HEK293 (cell line): ENCODE data around the gene RCAN2.
A peak's percentile ranks its signal among the peaks of the same experiment; 100 is the strongest.

Experiments used
- CTCF ChIA-PET: fragments of 350-600 bp; formaldehyde crosslinking; extraction: SDS; loops from one replicate; lab custom pipeline; 2021; ENCODE audit warnings: antibody characterized with exemption; lab: Yijun Ruan, JAX
- POLR2A ChIA-PET: fragments of 300-600 bp; formaldehyde crosslinking; extraction: SDS; loops from one replicate; lab custom pipeline; 2020; ENCODE audit warnings: antibody characterized with exemption, inconsistent platforms; lab: Yijun Ruan, JAX
- H3K27ac ChIP-seq: fragments of 200-500 bp; sonication (Bioruptor generic); 2 replicates; pipeline ENCODE4 v1.5.1; 2014; ENCODE audit warnings: low read depth, low read length, control low read depth, inconsistent platforms; ENCODE audit errors: extremely low read depth
- H3K36me3 ChIP-seq, 2 experiments: fragments of 200-500 bp in 1 of 2; sonication (Bioruptor generic) in 1 of 2; 1 replicate in 1 of 2; 2 replicates in 1 of 2; pipeline ENCODE4 v1.5.1; 2014 to 2017; ENCODE audit warnings: inconsistent platforms in 2 of 2, low read length in 2 of 2; ENCODE audit not compliant: control insufficient read depth in 2 of 2, insufficient read depth in 1 of 2
- H3K4me1 ChIP-seq: fragments of 200-500 bp; sonication (Bioruptor generic); 2 replicates; pipeline ENCODE4 v1.5.1; 2014; ENCODE audit warnings: mild to moderate bottlenecking, low read length, inconsistent platforms; ENCODE audit not compliant: control insufficient read depth, insufficient read depth
- H3K4me3 ChIP-seq: 2 replicates; pipeline ENCODE4 v1.5.1; 2011; ENCODE audit warnings: low read depth, mild to moderate bottlenecking, control low read depth, low read length, moderate library complexity
- H3K9me3 ChIP-seq: fragments of 200-500 bp; sonication (Bioruptor generic); 2 replicates; pipeline ENCODE4 v1.5.1; 2014; ENCODE audit warnings: low read depth, low read length, inconsistent platforms; ENCODE audit not compliant: control insufficient read depth, insufficient read depth
- BCL11B ChIP-seq: fragments of 450-650 bp; formaldehyde crosslinking; IDR thresholded peaks from 2 replicates; pipeline ENCODE4 v1.5.1; 2016; ENCODE audit warnings: low read depth, missing biosample characterization, missing genetic modification characterization
- GLI2 ChIP-seq: fragments of 450-650 bp; formaldehyde crosslinking; IDR thresholded peaks from 2 replicates; pipeline ENCODE4; 2017; ENCODE audit warnings: missing biosample characterization, missing genetic modification characterization, low read depth, borderline replicate concordance
- HOXD13 ChIP-seq: sonication (generic); formaldehyde crosslinking; IDR thresholded peaks from 2 replicates; pipeline ENCODE4 v1.8.0; 2022; ENCODE audit warnings: missing genetic modification reagents, borderline replicate concordance
- TRIM28 ChIP-seq: IDR thresholded peaks from 2 replicates; pipeline ENCODE4 v1.6.1; 2011; ENCODE audit warnings: low read length, control low read depth, borderline replicate concordance
- YY2 ChIP-seq: fragments of 450-650 bp; formaldehyde crosslinking; IDR thresholded peaks from 2 replicates; pipeline ENCODE4 v1.5.1; 2016; ENCODE audit warnings: missing biosample characterization, missing genetic modification characterization
- ZBTB44 ChIP-seq: fragments of 450-650 bp; IDR thresholded peaks from 2 replicates; pipeline ENCODE4 v1.5.1; 2018; ENCODE audit warnings: missing biosample characterization, mild to moderate bottlenecking, missing genetic modification characterization
- ZBTB7A ChIP-seq: fragments of 450-650 bp; formaldehyde crosslinking; IDR thresholded peaks from 2 replicates; pipeline ENCODE4 v1.5.1; 2016; ENCODE audit warnings: low read depth, missing biosample characterization, missing genetic modification characterization
- ZFP41 ChIP-seq: fragments of 450-650 bp; formaldehyde crosslinking; IDR thresholded peaks from 2 replicates; pipeline ENCODE4 v1.5.1; 2016; ENCODE audit warnings: missing biosample characterization, missing genetic modification characterization, borderline replicate concordance
- ZNF112 ChIP-seq: fragments of 450-650 bp; formaldehyde crosslinking; IDR thresholded peaks from 2 replicates; pipeline ENCODE4 v1.5.0; 2017; ENCODE audit warnings: missing biosample characterization, missing genetic modification characterization
- ZNF174 ChIP-seq: fragments of 450-650 bp; formaldehyde crosslinking; IDR thresholded peaks from 2 replicates; pipeline ENCODE4 v1.5.0; 2017; ENCODE audit warnings: missing biosample characterization, mild to moderate bottlenecking, missing genetic modification characterization
- ZNF184 ChIP-seq: fragments of 450-650 bp; IDR thresholded peaks from 2 replicates; pipeline ENCODE4 v1.5.1; 2018; ENCODE audit warnings: missing biosample characterization, mild to moderate bottlenecking, missing genetic modification characterization
- ZNF214 ChIP-seq: fragments of 450-650 bp; formaldehyde crosslinking; IDR thresholded peaks from 2 replicates; pipeline ENCODE4 v1.5.1; 2017; ENCODE audit warnings: missing biosample characterization, mild to moderate bottlenecking, missing genetic modification characterization, borderline replicate concordance
- ZNF24 ChIP-seq: fragments of 450-650 bp; formaldehyde crosslinking; IDR thresholded peaks from 2 replicates; pipeline ENCODE4 v1.5.1; 2016; ENCODE audit warnings: missing biosample characterization, missing genetic modification characterization
- ZNF280C ChIP-seq: fragments of 450-650 bp; formaldehyde crosslinking; IDR thresholded peaks from 2 replicates; pipeline ENCODE4 v1.5.1; 2016; ENCODE audit warnings: missing biosample characterization, missing genetic modification characterization
- ZNF350 ChIP-seq: fragments of 450-650 bp; formaldehyde crosslinking; IDR thresholded peaks from 2 replicates; pipeline ENCODE4 v1.5.0; 2017; ENCODE audit warnings: missing biosample characterization, mild to moderate bottlenecking, missing genetic modification characterization
- ZNF514 ChIP-seq: fragments of 450-650 bp; formaldehyde crosslinking; IDR thresholded peaks from 2 replicates; pipeline ENCODE4 v1.5.1; 2016; ENCODE audit warnings: missing biosample characterization, missing genetic modification characterization
- ZNF521 ChIP-seq: fragments of 450-650 bp; formaldehyde crosslinking; IDR thresholded peaks from 2 replicates; pipeline ENCODE4 v1.5.1; 2017; ENCODE audit warnings: missing biosample characterization, mild to moderate bottlenecking, missing genetic modification characterization
- ZNF544 ChIP-seq: fragments of 450-650 bp; formaldehyde crosslinking; IDR thresholded peaks from 2 replicates; pipeline ENCODE4 v1.5.0; 2017; ENCODE audit warnings: missing biosample characterization, missing genetic modification characterization
- ZNF549 ChIP-seq: fragments of 450-650 bp; IDR thresholded peaks from 2 replicates; pipeline ENCODE4 v1.5.1; 2018; ENCODE audit warnings: missing biosample characterization, missing genetic modification characterization, mild to moderate bottlenecking, inconsistent platforms, moderate library complexity
- ZNF561 ChIP-seq: fragments of 450-650 bp; IDR thresholded peaks from 2 replicates; pipeline ENCODE4 v1.5.1; 2018; ENCODE audit warnings: missing biosample characterization, missing genetic modification characterization, borderline replicate concordance
- ZNF596 ChIP-seq: fragments of 450-650 bp; IDR thresholded peaks from 2 replicates; pipeline ENCODE4 v1.5.0; 2018; ENCODE audit warnings: missing biosample characterization, mild to moderate bottlenecking, missing genetic modification characterization, moderate library complexity
- ZNF624 ChIP-seq: fragments of 450-650 bp; formaldehyde crosslinking; IDR thresholded peaks from 2 replicates; pipeline ENCODE4 v1.5.1; 2017; ENCODE audit warnings: missing biosample characterization, missing genetic modification characterization
- ZNF626 ChIP-seq: fragments of 450-650 bp; sonication (Bioruptor Pico); formaldehyde crosslinking; IDR thresholded peaks from 2 replicates; pipeline ENCODE4 v1.5.1; 2018; ENCODE audit warnings: missing biosample characterization, missing genetic modification characterization, inconsistent platforms
- ZNF629 ChIP-seq: fragments of 450-650 bp; formaldehyde crosslinking; IDR thresholded peaks from 2 replicates; pipeline ENCODE4 v1.5.1; 2017; ENCODE audit warnings: missing biosample characterization, missing genetic modification characterization
- ZNF654 ChIP-seq: fragments of 450-650 bp; formaldehyde crosslinking; IDR thresholded peaks from 2 replicates; pipeline ENCODE4 v1.5.1; 2016; ENCODE audit warnings: low read depth, missing biosample characterization, missing genetic modification characterization
- ZNF658 ChIP-seq: fragments of 450-650 bp; formaldehyde crosslinking; IDR thresholded peaks from 2 replicates; pipeline ENCODE4; 2016; ENCODE audit warnings: missing biosample characterization, missing genetic modification characterization
- ZNF660 ChIP-seq: fragments of 450-650 bp; IDR thresholded peaks from 2 replicates; pipeline ENCODE4 v1.5.1; 2018; ENCODE audit warnings: missing biosample characterization, mild to moderate bottlenecking, missing genetic modification characterization
- ZNF677 ChIP-seq: fragments of 450-650 bp; IDR thresholded peaks from 2 replicates; pipeline ENCODE4 v1.5.0; 2018; ENCODE audit warnings: missing biosample characterization, mild to moderate bottlenecking, missing genetic modification characterization, moderate library complexity
- ZNF776 ChIP-seq: fragments of 450-650 bp; formaldehyde crosslinking; IDR thresholded peaks from 2 replicates; pipeline ENCODE4 v1.5.0; 2017; ENCODE audit warnings: missing biosample characterization, missing genetic modification characterization, borderline replicate concordance
- ZNF785 ChIP-seq: fragments of 450-650 bp; formaldehyde crosslinking; IDR thresholded peaks from 2 replicates; pipeline ENCODE4 v1.5.1; 2016; ENCODE audit warnings: missing biosample characterization, missing genetic modification characterization
- ZSCAN16 ChIP-seq: fragments of 450-650 bp; formaldehyde crosslinking; IDR thresholded peaks from 2 replicates; pipeline ENCODE4 v1.5.1; 2016; ENCODE audit warnings: missing biosample characterization, missing genetic modification characterization
- TF ChIP-seq, protein P1 (sequence below): fragments of 450-650 bp; formaldehyde crosslinking; IDR thresholded peaks from 2 replicates; pipeline ENCODE4 v1.5.0; 2017; ENCODE audit warnings: missing biosample characterization, missing genetic modification characterization, borderline replicate concordance

The RCAN2 gene

DNA sequence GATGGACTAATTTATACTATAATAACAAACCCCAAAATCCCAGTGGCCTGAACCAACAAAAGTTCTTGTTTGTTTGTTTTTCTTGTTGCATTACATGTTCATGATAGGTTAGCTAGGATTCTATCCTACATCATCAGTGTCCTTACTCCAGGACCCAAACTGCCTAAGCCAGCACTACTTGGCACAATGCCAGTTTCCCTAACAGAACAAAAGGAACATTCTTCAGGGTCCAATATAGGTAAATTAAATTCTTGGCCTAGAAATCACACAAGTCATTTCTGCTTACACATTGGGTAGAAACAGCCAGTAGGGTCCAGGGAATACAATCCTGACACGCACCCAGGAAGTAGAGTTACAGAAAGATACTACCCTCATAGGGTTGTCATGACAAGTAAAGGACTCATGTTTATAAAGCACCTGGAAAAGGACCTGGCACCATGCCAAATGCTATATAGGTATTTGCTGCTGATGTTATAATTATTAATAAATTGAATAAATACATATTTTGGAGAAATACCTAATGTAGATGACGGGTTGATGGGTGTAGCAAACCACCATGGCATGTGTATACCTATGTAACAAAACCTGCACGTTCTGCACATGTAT, 38.8 kb downstream of the RCAN2 start:
- Histone ChIP-seq H3K4me1 (peaks cover 33% of the 10 kb centered on the region), H3K27ac (no peak overlapping the region), H3K9me3 (no peaks in the 10 kb centered on the region), H3K36me3 (no peaks in the 10 kb centered on the region), H3K4me3 (no peak overlapping the region)
- ChIA-PET POLR2A (no interaction called here), CTCF (interaction anchor here (0.5 kb wide), 1 partner anchor 42 kb away, joined by 4 read pairs; no protein-coding TSS in a partner anchor)
- TF ChIP-seq ZNF112 (tag by site-specific recombination) = peak; percentile 87
- no peak for TF ChIP-seq ZNF654 (tag by site-specific recombination)
- TF ChIP-seq ZNF24 (tag by site-specific recombination) = no peak
- peak; percentile 86 for TF ChIP-seq ZNF544 (tag by site-specific recombination)
- 0 out of 2 replicates have a peak, but pooled peaks have one; percentile 44 for TF ChIP-seq ZBTB44 (tag by site-specific recombination)
- peak; percentile 44; the same call in 1 of the 2 replicates for TF ChIP-seq ZNF214
- 0 out of 2 replicates have a peak, but pooled peaks have one; percentile 38 for TF ChIP-seq ZNF677
- TF ChIP-seq ZSCAN16 (tag by site-specific recombination) = no peak
- TF ChIP-seq ZNF776 (tag by site-specific recombination) = peak; percentile 94
- peak; percentile 91 for TF ChIP-seq ZNF174 (tag by site-specific recombination)
- no peak for TF ChIP-seq BCL11B (tag by site-specific recombination)
- TF ChIP-seq TRIM28 = no peak
- TF ChIP-seq ZBTB7A (tag by site-specific recombination) = no peak
- no peak for TF ChIP-seq YY2
- TF ChIP-seq ZNF521 (tag by site-specific recombination) = no peak
- TF ChIP-seq HOXD13 (CRISPR knock-in tag) = no peak
- TF ChIP-seq GLI2 (tag by site-specific recombination) = 0 out of 2 replicates have a peak, but pooled peaks have one; percentile 7
- peak; percentile 71 for TF ChIP-seq ZNF549 (tag by site-specific recombination)
- TF ChIP-seq ZNF184 (tag by site-specific recombination) = peak; percentile 69
- TF ChIP-seq ZNF280C (tag by site-specific recombination) = no peak
- TF ChIP-seq ZNF629 (tag by site-specific recombination) = no peak
- TF ChIP-seq ZNF785 (tag by site-specific recombination) = no peak
- TF ChIP-seq, protein P1, sequence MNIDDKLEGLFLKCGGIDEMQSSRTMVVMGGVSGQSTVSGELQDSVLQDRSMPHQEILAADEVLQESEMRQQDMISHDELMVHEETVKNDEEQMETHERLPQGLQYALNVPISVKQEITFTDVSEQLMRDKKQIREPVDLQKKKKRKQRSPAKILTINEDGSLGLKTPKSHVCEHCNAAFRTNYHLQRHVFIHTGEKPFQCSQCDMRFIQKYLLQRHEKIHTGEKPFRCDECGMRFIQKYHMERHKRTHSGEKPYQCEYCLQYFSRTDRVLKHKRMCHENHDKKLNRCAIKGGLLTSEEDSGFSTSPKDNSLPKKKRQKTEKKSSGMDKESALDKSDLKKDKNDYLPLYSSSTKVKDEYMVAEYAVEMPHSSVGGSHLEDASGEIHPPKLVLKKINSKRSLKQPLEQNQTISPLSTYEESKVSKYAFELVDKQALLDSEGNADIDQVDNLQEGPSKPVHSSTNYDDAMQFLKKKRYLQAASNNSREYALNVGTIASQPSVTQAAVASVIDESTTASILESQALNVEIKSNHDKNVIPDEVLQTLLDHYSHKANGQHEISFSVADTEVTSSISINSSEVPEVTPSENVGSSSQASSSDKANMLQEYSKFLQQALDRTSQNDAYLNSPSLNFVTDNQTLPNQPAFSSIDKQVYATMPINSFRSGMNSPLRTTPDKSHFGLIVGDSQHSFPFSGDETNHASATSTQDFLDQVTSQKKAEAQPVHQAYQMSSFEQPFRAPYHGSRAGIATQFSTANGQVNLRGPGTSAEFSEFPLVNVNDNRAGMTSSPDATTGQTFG = no peak
- 0 out of 2 replicates have a peak, but pooled peaks have one; percentile 48 for TF ChIP-seq ZNF626
- TF ChIP-seq ZNF561 (tag by site-specific recombination) = peak; percentile 73; the same call in 1 of the 2 replicates
- TF ChIP-seq ZFP41 (tag by site-specific recombination) = no peak
- TF ChIP-seq ZNF624 (tag by site-specific recombination) = peak; percentile 27; the same call in 1 of the 2 replicates
- TF ChIP-seq ZNF658 (tag by site-specific recombination) = no peak
- TF ChIP-seq ZNF514 (tag by site-specific recombination) = no peak
- TF ChIP-seq ZNF660 (tag by site-specific recombination) = peak; percentile 67; the same call in 1 of the 2 replicates
- TF ChIP-seq ZNF350 (tag by site-specific recombination) = peak; percentile 83
- TF ChIP-seq ZNF596 (tag by site-specific recombination) = no peak
